Subcutaneous preadipocyte (primary cell): ENCODE data around the gene FASTK. TPM values are rescaled to one million over a fixed set of nuclear protein-coding genes. Genes with fewer than 3 reads are reported as not detected.

Source experiments
- total RNA-seq: library from RNA; depleted of rRNA; stranded (reverse); fragments of >200 nt; gene quantifications from 2 replicates; pipeline ENCODE4 v1.2.3, GENCODE V29; 2012

FASTK gene
- 57.7 and 68.2 TPM in 2 replicates for total RNA-seq

GRCh38 chr7:151080522-151081169 is at the start of gene FASTK:
FASTK (minus strand) TSS chr7:151080809; CDS start chr7:151080766, 43 bp downstream.

GRCh38 chr7:151085691-151086620 is 5.3 kb upstream of the FASTK start, which contains the start of gene AGAP3:
AGAP3 (plus strand) TSS chr7:151086475; CDS start chr7:151086742, 267 bp downstream.

GRCh38 chr7:151083071-151083823 is 2.6 kb upstream of the FASTK start, which contains the start of gene TMUB1:
TMUB1 (minus strand) TSS chr7:151083493; CDS start chr7:151082563, 930 bp downstream.

GRCh38 chr7:151059367-151060112 is 21.1 kb downstream of the FASTK start, which contains the start of gene SLC4A2:
SLC4A2 (plus strand) TSS chr7:151059589; CDS start chr7:151061988, 2,399 bp downstream.

GRCh38 chr7:151057506-151057988 is 23.1 kb downstream of the FASTK start, which contains the start of gene CDK5:
CDK5 (minus strand) TSS chr7:151057897; CDS start chr7:151057848, 49 bp downstream.

GRCh38 chr7:151047976-151048815 is 32.4 kb downstream of the FASTK start, which contains the start of gene ASIC3:
ASIC3 (plus strand) TSS chr7:151048531; CDS start chr7:151048886, 355 bp downstream.

GRCh38 chr7:151028131-151028947 is 52.3 kb downstream of the FASTK start, which contains the start of gene ABCB8:
ABCB8 (plus strand) TSS chr7:151028450; CDS start chr7:151028516, 66 bp downstream.

Other genes starting within 250 kb of the FASTK start
- gene AOC1, start 228.3 kb downstream of the FASTK start, total RNA-seq: not detected in 2 replicates
- gene KCNH2, start 102.5 kb downstream of the FASTK start, total RNA-seq: not detected in 2 replicates
- gene NOS3, start 89.8 kb downstream of the FASTK start, total RNA-seq: 3.3 and 3.9 TPM in 2 replicates
- gene ATG9B, start 56.3 kb downstream of the FASTK start, total RNA-seq: 0.20 and 0.37 TPM in 2 replicates
- 33.8 and 48.9 TPM in 2 replicates for gene ABCB8, start 52.4 kb downstream of the FASTK start, total RNA-seq
- gene ASIC3, start 32.3 kb downstream of the FASTK start, total RNA-seq: 0.20 and 0.37 TPM in 2 replicates
- 15.1 and 19.5 TPM in 2 replicates for gene CDK5, start 22.9 kb downstream of the FASTK start, total RNA-seq
- gene SLC4A2, start 21.2 kb downstream of the FASTK start, total RNA-seq: 43.7 and 55.9 TPM in 2 replicates
- gene TMUB1, start 2.7 kb upstream of the FASTK start, total RNA-seq: 12.5 and 15.8 TPM in 2 replicates
- gene AGAP3, start 5.7 kb upstream of the FASTK start, total RNA-seq: 52.2 and 60.0 TPM in 2 replicates
- gene GBX1, start 86.9 kb upstream of the FASTK start, total RNA-seq: not detected in 2 replicates
- not detected in 2 replicates for gene ASB10, start 106.4 kb upstream of the FASTK start, total RNA-seq
- gene H2BK1, start 129.7 kb upstream of the FASTK start, total RNA-seq: not detected in 2 replicates
- gene ABCF2, start 146.4 kb upstream of the FASTK start, total RNA-seq: 73.9 and 75.7 TPM in 2 replicates
- gene CHPF2, start 151.7 kb upstream of the FASTK start, total RNA-seq: 55.1 and 63.3 TPM in 2 replicates
- 17.6 and 17.8 TPM in 2 replicates for gene SMARCD3, start 167.9 kb upstream of the FASTK start, total RNA-seq